Activated CD8-positive, alpha-beta memory T cell treated with anti-CD3 and anti-CD28 coated beads, Interleukin-2, amount 50 U/mL, for 48 hours (primary cell): ENCODE data around the gene SERGEF.
"Not testable (repeated sequence)": the region's sequence is repeated elsewhere in the genome, so short reads cannot be mapped to it uniquely, and the experiment has no call there.

Experiments used
- DNase-seq: peaks from one replicate; pipeline ENCODE4 v3.0.0-alpha.2; 2020

SERGEF gene

DNA sequence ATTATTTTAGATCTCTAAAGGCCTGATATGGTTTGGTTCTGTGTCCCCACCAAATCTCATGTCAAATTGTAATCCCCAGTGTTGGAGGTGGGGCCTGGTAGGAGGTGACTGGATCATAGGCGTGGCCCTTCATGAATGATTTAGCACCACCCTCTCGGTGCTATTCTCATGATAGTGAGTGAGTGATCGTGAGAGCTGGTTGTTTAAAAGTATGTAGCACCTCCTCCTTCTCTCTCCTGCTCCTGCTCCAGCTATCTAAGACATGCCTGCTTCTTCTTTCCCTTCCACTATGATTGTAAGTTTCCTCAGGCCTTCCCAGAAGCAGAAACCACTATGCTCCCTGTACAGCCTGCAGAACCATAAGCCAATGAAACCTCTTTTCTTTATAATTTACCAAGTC is 114.1 kb downstream of the SERGEF start:
- no peak for DNase-seq

DNA sequence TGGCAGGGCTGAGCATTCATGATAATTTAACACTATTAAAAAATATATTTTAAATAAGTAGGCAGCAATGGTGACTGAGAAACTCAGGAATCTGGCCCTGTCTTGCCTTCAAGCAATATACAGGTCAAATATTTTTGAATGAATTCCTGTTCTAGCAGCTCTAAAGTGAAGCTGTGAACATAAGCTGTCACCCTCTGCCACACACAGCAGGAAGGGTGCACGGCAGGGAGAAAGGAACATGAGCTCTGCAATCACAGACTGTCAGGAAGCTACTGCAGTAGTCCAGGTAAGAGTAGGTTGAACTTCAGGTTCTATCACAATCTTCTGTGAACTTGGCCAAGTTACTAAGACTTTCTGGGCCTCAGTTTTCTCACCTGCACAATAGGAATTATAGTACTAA is 114.8 kb downstream of the SERGEF start:
- DNase-seq = no peak

DNA sequence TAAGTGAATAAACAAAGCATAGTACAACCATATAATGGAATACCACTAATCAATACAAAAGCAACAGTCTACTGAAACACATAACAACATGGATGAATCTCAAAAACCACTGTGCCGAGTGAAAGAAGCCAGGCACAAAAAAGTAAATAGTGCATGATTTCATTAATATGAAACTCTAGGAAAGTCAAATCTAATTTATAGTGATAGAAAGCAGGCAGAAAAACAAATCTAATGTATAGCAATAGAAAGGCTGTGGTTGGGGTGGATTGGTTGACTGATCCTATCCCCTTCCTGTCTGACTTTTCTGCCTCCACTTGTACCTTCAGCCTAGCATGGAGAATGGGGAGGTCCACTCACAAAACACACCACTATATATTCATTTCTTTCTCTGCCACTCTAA is 115.4 kb downstream of the SERGEF start:
- DNase-seq = no peak

DNA sequence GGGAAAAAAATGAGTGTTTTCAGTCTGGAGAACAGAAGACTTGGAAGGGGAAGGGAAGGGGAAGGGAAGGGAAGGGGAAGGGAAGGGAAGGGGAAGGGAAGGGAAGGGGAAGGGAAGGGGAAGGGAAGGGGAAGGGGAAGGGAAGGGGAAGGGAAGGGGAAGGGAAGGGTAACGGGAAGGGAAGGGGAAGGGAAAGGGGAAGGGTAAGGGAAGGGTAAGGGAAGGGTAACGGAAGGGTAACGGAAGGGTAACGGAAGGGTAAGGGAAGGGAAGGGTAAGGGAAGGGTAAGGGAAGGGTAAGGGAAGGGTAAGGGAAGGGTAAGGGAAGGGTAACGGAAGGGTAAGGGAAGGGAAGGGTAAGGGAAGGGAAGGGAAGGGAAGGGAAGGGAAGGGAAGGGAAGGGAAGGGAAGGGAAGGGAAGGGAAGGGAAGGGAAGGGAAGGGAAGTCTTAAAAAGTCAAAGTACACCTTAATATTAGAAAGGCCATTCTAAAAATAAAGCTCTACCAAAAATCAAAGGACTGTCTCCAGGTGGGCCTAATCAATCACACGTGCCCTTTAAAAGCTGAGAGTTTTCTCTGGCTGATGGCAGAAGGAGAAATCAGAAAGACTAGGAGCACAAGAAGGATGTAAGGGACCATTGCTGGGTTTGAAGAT is 116.2 kb downstream of the SERGEF start:
- DNase-seq = not testable (repeated sequence)

DNA sequence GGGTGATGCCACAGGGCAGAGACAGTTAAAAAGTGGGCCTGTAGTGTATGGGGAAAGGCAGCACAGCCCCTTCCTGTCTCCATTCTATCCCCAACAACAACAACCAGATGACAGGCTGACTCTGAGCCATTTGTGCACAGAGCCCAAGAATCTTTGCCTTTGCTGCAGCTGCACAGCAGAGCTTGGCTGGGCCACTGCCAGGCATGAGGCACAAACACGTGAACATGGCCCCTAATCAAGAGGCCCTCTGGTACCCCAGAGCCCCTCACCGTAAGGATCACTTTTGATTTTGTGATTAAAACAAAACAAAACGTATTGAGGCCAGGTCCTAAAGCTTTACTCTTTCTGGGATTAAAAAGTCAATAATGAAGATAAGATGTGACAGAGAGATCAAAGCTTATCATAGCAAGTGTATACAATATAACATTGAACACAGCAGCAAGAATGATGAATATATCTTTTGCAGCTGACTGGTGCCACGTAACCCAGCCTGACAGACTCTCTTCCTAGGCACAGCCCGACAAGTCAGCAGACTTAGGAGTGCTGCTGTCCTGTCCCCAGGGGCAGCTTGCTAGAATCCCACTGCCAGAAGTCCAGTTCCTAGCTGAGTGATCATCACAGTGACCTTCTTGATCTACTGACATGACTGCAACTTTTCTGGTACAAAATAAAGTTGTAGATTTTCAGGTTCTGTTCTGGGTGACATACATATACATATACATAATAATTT is 117.8 kb downstream of the SERGEF start:
- DNase-seq = no peak

DNA sequence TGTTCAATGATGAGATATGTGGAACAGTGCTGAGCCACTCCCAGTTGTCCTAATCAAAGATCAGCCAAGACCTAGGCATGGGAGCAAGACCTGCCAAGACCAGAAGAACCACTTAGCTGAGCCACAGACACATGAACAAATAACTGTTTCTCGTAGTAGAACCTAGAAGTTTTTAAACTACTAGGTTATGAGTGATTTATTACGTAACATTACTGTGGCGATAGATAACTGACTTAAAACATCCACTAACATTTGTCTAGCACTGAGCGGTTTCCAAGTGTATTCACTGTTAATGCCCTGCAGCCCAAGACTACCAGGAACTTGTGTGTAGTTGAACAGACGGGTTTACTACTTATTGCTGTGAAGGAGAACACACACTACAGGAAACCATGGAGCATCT is 120.4 kb downstream of the SERGEF start:
- DNase-seq = no peak

DNA sequence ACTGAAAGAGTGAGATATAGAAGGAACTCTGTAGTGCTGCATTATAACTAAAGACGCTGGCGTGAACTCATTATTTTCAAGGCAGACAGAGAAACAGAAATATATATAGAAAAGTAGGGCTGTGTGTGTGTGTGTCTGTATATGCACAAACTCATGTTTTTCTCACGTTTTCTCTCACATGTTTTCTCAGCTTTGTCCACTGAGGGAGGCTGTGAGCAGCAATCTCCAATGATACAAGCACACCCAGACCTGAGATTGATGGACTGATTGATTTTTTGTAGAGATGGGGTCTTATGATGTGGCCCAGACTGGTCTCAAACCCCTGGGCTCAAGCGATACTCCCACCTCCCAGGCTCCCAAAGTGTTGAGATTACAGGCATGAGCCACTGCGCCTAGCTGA is 122.5 kb downstream of the SERGEF start:
- no peak for DNase-seq

DNA sequence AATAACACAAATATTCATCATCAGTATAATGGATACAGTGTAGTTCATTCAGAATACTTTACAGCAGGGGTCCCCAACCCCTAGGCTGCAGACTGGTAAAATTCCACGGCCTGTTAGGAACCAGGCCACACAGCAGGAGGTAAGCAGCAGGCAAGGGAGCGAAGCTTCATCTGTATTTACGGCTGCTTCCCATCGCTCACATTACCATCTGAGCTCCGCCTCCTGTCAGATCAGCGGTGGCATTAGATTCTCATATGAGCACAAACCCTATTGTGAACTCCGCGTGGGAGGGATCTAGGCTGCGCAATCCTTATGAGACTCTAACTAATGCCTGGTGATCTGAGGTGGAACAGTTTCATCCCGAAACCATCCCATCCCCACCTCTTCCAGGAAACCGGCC is 125.1 kb downstream of the SERGEF start:
- no peak for DNase-seq

DNA sequence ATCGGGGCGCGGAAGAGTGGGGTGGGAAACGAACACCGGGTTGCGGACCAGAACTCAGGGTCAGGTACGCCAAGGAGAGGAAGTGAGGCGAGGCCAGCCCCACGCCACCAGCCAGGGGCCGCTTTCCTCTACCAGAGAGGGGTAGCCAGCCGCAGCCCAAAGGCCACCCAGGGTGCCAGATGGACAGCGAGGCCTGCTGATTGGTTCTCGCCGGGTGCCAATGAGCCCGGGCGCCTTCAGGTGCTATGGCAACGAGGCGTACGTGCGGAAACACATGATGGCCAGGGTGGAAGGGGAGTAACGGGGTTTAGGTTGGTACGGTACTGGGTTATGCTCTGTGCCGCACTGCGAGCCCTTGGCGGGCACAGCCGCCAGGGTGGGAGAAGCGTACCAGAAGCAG is 128.9 kb downstream of the SERGEF start:
- DNase-seq = no peak

DNA sequence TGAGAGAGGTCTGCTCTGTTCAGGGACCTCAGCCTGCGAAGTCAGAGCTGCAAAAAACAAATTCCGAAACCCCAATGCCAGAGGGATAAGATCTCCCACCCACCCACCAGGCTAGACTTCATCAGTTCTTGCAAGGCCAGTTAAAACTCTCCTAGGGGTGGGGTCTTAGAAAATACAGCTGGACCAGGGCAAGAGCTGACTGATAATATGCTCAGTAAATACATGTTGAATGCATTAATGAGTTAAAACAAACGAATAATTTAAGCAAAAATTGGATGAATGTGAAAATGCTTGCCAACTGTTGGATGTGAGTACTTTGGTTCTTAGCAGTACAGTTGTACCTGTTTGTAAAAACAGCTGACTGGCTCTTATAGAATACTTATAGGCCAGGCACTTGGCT is 129.8 kb downstream of the SERGEF start:
- no peak for DNase-seq

DNA sequence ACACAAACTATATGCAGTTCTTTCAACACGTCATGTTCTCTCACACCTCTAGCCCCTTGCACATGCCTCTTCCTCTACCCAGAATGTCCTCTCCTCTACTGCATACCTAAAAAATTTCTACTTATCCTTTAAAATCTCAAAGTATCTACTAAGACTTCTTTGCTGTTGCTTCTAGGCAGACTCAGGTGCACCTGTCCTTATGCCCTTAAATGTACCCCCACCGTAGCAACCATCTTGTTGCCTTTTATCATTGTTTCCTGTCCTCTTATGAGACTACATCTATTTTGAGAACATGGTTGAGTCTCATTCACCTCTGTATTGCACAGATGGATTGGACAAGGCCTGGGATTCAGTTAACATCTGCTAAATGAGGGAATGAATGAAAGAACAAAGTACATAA is 134.1 kb downstream of the SERGEF start:
- no peak for DNase-seq

DNA sequence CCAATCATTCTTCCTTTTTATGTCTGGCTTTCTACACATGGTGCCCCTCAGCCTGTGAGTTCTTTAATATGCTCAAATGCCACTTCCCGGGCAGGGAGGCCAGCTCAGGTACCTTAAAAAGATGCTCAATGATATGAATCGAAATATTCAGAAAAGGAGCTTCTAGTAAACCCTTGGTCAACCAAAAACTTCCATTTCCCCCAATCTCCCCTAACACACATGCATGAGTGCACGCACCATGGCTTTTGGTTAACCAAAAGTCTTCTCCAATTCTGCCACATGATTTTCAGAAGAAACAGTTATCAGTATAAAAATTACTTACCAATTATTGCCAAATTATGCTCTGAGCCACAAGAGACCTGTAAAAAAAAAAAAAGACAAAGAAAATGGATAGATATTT is 135.0 kb downstream of the SERGEF start:
- DNase-seq = no peak

DNA sequence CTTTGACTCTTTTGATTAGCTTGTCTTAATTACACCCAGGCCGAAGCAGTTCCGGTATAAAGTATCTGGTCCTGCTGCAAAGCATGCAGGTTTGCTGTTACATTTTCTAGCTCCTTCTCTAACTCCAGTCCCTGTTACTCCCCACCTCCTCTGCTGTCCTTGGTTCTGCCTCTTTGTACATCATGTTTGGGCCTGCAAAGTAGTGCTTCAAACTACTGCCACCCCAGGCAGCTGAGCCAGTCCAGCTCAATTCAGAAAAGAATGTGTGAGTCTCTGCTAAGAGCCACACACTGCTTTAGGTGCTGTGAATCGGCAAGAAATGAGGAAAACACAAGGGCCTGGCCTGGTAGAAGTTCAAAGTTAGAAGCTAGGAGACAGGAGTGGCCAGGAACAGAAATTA is 136.0 kb downstream of the SERGEF start:
- DNase-seq = no peak

DNA sequence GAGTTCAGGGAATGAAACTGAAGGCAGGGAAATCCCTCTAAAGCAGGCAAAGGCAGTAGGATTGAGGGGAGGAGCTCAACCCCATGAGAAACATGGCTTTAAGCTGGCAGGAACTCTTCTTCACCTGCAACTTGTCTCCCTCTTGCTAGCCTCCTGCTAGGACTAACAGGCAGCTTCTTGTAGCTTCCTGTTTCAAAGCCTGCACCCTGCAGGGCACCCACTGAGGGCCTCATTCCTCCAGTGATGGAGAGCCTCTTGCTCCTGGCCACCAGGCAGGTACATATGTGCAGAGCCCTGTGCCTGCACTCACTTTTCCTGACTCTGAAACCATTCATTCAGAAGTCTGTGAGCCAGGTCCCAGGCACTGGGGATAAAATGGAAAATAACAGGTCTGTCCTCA is 137.0 kb downstream of the SERGEF start:
- DNase-seq = no peak

DNA sequence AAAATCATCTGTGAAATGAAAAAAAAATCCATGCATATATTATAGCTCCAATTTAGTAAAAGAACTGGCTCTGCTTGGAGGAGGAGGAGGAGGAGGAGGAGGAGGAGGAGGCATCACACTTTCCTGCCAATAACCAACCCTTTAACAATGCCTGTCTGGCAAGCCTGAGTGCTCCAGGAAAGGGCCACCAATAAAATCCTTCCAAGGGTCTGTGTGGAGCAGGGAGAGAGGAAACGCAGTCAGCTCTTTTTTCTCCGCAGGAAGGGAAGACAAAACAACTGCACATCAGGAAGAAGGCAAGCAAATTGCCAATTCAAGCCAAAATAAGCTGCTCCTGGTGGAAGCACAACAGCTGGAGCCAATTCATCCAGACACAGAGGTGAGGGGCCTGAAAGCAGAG is 139.3 kb downstream of the SERGEF start:
- DNase-seq = no peak

DNA sequence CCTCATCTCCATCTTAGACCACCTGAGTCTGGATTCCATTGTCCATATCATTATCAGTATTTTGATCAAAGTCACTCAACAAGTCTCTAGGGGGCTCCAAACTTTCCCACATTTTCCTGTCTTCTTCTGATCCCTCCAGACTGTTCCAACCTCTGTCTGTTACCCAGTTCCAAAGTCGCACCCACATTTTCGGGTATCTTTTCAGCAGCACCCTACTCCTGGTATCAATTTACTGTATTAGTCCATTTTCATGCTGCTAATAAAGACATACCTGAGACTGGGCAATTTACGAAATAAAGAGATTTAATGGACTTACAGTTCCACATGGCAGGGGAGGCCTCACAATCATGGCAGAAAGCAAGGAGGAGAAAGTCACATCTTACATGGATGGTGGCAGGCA is 144.4 kb downstream of the SERGEF start:
- not testable (repeated sequence) for DNase-seq

DNA sequence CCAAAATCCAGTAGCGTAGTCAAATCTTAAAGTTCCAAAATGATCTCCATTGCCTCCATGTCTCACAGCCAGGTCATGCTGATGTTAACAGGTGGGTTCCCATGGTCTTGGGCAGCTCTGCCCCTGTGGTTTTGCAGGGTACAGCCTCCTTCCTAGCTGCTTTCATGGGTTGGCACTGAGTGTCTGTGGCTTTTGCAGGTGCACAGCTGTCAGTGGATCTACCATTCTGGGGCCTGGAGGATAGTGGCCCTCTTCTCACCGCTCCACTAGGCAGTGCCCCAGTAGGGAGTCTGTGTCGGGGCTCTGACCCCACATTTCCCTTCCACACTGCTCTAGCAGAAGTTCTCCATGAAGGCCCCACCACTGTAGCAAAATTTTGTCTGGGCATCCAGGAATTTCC is 145.5 kb downstream of the SERGEF start:
- no peak for DNase-seq

DNA sequence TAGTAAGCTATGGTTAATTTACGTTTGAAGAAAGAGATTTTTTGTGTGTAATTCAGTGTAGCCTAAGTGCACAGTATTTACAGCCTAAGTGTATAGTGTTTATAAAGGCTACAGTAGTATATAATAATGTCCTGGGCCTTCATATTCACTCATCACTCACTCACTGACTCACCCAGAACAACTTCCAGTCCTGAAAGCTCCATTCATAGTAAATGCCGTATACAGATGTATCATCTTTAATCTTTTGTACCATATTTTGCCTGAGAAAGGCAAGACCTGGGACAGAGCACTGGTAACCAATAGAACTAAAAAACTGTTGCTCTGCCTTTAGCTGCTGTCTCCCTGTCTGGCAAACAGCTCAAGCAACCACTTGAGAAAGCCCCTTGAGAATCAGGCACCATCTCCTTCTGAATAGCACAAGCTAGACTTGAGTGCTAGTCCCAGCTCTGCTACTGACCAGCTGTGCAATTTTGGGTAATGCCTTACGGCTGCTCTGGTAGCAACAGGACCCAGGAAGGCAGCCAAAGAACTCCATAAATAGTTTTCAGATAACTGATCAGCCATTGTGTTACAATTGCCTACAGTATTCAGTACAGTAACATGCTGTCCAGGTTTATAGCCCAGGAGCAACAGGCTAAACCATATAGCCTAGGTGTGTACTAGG is 146.9 kb downstream of the SERGEF start:
- DNase-seq = no peak

DNA sequence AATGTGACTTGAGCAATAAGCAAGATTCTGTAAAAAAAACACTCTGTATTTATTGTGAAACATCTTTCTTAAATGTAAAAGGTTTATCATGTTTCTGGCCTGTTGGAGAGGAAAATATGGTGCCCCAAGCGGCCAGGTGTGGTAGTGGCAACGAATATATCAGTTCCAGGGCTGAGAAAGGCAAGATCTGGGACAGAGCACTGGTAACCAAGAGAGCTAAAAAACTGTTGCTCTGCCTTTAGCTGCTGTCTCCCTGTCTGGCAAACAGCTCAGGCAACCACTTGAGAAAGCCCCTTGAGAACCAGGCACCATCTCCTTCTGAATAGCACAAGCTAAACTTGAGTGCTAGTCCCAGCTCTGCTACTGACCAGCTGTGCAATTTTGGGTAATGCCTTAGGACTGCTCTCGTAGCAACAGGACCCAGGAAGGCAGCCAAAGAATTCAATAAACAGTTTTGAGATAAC is 148.3 kb downstream of the SERGEF start:
- DNase-seq = no peak

DNA sequence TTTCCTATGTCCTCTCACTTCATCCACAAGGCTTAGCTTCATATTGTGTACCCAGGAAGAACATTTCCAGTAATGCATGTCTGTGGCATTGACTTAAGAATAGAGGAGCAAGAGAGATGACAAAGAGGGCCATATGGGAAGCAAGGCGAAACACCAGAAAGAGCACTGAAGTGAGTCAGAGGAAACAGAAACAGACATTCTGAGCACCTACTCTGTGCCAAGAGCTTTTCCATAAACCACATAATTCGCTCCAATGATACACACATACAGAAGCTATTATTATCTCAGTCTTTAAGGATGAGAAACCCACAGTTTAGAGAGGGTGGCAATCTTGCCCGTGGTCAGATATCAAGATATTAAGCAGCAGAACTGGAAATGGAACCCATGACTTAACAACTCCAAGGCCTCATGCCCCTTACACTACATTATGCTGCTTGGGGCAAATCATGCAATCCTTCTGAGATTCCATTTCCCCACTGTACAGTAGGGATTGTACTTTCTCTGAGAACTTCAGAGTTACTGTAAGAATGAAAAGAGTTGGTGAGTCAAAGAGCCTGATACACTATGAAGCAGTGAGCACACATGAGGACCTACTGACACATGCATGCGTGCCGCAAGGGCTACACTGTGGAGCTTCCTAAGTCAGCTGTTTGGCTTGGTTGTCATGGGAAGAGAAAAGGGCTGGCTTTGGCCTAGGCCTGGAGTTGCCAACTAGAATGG is 151.7 kb downstream of the SERGEF start:
- no peak for DNase-seq

DNA sequence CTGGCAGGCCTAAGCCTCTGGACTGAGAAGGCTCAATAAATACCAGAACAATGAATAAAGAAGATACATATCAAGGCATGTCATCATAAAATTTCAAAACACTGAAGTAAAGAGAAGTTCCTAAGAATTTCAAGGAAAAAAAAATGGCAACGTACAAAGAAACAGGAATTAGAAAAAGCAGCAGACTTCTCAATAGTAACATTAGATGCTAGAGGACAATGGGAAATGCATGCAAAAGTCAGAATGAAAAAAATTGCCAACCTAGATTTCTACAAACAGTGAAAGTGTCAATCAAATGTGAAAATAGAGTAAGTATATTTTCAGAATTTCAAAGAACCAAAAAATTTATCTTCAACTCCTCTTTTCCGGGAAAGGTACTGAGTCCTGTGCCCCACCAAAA is 153.3 kb downstream of the SERGEF start:
- DNase-seq = no peak

DNA sequence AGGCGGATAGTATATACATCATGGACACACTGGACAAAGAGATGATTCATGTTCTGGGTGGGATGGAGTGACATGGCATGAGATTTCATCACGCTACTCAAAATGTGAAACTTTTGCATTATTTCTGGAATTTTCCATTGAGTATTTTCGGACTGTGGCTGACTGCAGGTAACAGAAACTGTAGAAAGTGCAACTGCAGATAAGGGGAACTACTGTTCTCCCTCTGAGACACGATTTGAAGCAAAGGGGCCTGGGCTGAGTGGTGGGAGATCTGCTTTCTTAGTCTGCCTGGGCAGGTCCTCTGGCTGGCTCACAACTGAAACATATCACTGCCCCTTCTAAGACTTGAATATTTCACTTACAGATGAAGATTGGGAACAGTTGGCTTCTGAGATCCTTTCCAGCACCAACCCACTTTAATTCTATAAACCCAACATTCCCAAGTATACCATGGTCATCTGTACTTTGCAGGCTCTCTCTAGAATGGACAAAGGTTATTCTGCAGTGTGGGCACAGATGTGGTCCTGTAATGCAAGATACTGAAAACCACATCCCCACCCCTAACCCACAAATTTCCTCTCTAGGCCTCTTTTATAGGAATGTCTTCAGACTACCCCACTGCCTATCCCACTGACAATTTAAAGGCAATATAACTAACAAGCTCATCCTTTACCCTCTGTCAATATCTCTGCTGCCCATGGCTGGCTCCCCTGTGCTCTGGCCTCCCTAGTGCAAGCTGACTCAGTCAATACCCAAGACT is 157.1 kb downstream of the SERGEF start:
- DNase-seq = no peak

DNA sequence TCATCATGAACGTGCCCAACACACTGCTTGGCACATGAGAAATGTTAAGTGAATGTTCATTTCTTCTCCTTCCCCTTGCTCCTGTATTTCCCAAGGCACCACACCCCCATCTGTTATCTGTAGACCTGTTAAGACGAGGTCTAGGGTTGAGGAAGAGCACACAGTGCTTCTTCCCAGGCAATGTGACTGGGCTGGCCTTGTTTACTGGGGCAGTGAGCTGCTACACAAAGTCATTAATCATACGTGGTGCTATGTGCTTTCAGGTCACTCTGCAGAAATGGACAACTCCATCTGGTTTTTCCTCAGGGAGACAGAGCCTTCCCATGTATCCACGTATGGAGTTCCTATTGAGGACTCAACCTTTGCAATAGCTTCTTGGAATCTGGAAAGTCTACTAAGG is 159.6 kb downstream of the SERGEF start:
- DNase-seq = no peak
